GM21786 (cell line): ENCODE measurements around the gene INS.
A peak's percentile ranks its signal among the peaks of the same experiment; 100 is the strongest.
"Not testable (repeated sequence)": the region's sequence is repeated elsewhere in the genome, so short reads cannot be mapped to it uniquely, and the experiment has no call there.

Experiments
- ATAC-seq: cut with Tn5 transposase; IDR thresholded peaks from one replicate; pipeline ENCODE4 v1.9.1; 2021; ENCODE audit not compliant: unreplicated experiment

The INS gene

DNA sequence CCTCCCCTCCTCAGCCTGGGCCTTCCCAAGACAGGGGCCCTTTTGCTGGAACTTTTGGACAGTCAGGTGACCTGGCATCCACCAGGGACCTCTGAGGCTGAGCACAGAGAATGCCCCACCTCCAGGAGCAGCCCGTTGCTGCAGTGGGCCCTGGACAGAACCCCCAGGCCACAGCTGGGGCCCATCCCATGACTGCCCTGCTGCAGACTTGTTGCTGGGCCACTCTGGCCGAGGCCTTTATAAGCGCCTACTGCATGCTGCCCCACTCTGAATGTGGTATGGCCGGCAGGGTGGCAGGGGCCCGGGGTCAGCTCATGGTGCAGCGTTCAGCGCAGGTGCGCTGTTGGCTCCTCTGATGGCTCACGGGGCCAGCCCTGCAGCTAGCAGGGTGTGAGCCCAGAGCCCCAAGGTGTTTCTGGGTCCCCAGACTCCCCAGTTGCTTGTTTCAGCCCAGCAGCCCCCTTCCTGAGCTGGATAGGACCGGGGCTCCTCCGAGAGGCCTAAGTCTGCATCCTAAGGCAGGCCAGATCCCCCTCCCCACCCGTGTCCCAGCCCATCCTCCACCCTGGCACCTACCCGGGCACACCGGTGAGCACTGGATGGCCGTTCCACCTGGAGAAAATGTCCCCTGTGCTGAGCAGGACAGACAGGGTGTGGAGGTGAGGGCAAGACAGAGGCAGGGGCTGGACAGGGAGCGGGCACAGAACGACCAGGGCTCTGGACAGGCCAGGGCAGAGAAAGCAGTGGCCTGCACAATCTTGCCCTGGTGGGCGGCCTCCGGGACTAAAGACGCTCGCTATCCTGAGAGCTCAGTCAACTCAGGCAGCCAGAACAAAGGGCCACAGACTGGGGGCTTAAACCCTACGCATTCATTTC lies 38.7 kb upstream of the INS start:
- ATAC-seq = no peak

- no peak for ATAC-seq
Measured at GRCh38 chr11:2198621-2199365, 37.8 kb upstream of the INS start.

- ATAC-seq = no peak
Measured at GRCh38 chr11:2197771-2198520, 36.9 kb upstream of the INS start.

DNA sequence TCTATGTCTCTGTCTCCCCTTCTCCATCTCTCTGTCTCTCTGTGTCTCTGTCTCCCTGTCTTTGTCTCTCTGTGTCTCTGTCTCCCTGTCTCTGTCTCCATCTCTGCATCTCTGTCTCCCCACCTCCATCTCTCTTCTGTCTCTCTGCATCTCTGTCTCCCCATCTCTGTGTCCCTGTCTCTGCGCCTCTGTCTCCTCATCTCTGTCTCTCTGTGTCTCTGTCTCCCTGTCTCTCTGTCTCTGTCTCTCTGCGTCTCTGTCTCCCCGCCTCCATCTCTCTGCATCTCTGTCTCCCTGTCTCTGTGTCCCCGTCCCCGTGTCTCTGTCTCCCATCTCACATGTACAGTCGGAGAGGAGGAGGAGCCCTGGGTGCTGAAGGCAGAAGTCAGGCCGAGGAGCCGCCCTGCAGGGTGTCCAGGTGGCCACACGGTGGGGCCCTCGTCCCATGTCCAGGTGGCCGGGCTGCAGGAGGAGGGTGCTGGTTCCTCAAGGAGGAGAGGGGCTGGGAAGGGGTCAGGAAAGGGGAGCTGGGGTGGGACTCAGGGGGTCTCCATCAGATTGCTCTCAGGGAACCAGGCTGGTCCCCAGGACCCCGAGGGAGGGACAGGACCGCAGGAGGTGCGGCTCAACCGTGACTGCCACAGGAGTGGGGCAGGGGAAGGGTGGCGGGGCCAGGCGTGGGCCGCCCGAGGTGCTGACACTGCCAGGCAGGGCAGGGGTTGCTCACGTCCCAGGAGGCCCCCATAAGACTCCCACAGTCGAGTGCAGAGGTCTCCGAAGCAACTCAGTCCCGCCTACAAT lies 36.2 kb upstream of the INS start:
- peak; percentile 48 for ATAC-seq

- no peak for ATAC-seq
Measured at GRCh38 chr11:2195756-2196088, 34.7 kb upstream of the INS start.

DNA sequence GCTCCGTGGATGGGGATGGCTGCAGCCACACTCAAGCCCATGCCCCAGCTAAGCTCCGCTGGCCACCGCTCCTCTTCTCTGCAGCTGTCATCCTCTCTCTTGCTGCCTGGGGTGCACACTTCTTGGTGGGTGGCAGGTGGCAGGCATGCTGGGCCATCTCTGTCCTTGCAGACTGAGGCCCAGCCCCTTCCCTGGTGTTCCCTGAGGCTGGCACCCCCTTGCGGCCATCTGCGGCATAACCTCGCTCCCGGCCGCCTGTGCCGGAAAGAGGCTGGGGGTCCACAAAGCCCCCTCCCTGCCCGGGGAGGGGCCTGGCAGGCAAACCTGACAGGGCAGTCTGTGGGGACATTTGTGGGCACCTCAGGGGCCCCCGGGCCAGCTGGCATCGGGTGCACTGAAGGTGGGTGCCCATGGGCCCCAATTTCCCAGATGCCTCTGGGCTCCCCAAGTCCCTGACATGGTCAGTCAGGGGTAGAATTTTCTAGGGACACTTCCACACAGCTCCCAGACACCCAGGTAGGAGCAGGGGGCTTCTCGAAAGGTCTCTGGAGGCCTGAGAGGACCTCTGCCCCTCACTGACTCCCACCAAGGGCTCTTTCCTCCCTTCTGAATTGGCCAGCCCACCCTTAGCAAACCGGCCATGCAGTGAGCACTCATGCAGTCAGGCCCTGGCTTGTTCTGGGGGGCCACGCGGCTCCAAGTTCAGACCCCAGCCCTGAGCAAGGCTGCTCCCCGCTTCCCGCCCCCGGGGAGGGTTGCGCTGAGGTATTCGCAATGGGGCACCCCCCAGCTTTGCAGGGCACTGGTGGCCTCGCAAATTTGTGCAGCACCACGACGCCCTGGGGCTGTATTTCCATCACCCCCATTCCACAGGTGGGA lies 34.1 kb upstream of the INS start:
- no peak for ATAC-seq

DNA sequence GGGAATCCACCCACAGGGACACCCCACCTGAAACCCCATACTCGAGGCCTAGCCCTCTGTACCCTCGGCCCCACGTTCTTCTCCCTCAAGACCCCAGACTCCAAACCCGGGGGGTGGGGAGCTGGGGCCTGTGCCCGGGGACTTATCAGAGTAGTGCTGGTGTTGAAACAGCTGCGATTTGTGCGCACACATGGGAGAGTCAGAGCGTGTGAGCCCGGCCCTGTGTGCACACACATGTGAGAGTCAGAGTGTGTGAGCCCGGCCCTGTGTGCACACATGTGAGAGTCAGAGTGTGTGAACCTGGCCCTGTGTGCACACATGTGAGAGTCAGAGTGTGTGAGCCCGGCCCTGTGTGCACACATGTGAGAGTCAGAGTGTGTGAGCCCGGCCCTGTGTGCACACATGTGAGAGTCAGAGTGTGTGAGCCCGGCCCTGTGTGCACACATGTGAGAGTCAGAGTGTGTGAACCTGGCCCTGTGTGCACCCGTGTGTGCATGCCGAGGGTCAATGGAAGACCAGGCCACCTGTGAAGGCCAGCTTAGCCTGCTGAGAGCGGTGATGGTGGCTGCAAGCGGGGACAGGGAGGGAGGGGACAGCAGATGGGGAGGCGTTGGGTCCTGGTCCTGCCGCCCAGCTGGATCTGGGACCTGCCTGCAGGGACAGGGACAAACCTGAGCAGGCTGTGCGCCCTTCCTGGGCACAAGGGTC lies 33.0 kb upstream of the INS start:
- not testable (repeated sequence) for ATAC-seq

DNA sequence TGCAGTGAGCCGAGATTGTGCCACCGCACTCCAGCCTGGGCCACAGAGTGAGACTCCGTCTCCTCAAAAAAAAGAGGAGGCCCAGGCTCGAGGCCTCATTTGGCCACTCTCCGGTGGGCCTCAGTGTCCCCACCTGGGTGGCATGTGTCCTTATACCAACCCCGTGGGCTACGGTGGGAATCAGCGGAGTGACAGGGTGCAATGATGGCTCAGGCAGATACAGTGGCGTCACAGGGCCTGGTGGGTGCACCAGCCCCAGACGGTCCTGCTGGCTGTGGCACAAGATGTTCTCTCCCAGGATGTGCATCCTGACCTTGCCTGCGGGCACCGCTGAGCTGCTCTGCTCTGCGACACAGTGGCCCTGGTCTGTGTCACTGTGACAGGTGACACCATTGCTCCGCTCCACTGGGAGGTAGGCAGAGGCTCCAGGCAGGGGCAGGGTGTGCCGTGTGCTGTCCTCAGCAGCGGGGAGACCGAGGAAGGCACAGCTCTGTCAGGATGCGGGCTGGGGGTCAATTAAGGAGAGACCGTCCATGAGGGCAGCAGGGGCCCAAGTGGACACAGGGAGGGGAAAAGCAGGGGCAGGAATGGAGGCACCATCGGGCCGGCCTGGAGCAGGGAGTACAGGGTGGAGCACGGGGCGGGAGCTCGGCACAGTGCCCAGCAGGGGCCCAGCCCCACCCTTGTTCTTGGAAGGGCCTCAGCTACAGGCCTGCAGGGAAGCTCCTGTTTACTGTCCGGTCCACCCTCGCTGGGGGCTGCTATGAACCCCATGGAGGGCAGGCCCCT lies 32.3 kb upstream of the INS start:
- ATAC-seq = no peak

DNA sequence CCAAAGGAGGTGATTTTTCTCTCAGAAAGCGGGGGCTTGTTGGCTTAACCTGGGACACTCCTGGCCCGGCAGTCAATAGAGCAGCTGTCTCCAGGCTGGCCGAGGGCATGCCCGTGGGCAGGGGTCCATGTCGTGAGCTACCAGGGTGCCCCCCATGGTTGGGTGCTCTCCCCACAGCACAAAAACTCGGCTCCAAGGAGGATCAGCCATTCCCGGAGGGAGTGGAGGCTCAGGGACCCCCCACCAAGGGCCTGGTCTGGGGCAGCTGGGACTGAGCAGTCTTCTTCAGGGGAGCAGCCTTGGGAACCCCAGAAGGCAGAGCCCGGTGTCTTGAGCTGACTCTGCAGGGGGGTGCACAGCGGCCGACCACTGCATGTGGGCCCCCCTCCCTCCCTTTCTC lies 31.4 kb upstream of the INS start:
- ATAC-seq = no peak

GRCh38 chr11:2191883-2192282 lies 30.9 kb upstream of the INS start:
- no peak for ATAC-seq

GRCh38 chr11:2190657-2191471 lies 29.9 kb upstream of the INS start:
- ATAC-seq = no peak

GRCh38 chr11:2189938-2190656 lies 29.1 kb upstream of the INS start:
- ATAC-seq = no peak

GRCh38 chr11:2188745-2189144 lies 27.7 kb upstream of the INS start:
- no peak for ATAC-seq

GRCh38 chr11:2187280-2187707 lies 26.3 kb upstream of the INS start:
- ATAC-seq = no peak

GRCh38 chr11:2186669-2187279 lies 25.8 kb upstream of the INS start:
- ATAC-seq = no peak

- no peak for ATAC-seq
Measured at GRCh38 chr11:2185324-2186085, 24.5 kb upstream of the INS start.
